Measurements from ENCODE around the gene CLDN22.

Gene CLDN22

GRCh38 chr4:183353557-183353956, 33.5 kb upstream of the CLDN22 start:
- in situ Hi-C loops (cut with MboI; ENCODE audit: low pct_unique_long_range_greater_than_20kb, low sequenced_read_pairs, unreplicated experiment), result no loop called here
- no peak for TF ChIP-seq CTCF (IDR thresholded peaks at IDR 0.05; ENCODE audit: extremely low read depth, insufficient read depth, missing control alignments)
- no peak for DNase-seq (ENCODE audit: low spot score)

GRCh38 chr4:183352546-183352945, 32.5 kb upstream of the CLDN22 start:
- no peak for TF ChIP-seq CTCF (IDR thresholded peaks at IDR 0.05; ENCODE audit: extremely low read depth, insufficient read depth, missing control alignments)
- no peak for DNase-seq (ENCODE audit: low spot score)
- in situ Hi-C loops (cut with MboI; ENCODE audit: low pct_unique_long_range_greater_than_20kb, low sequenced_read_pairs, unreplicated experiment), result no loop called here

- no peak for DNase-seq (ENCODE audit: low spot score)
- TF ChIP-seq CTCF (IDR thresholded peaks at IDR 0.05; ENCODE audit: extremely low read depth, insufficient read depth, missing control alignments), result no peak
- in situ Hi-C loops (cut with MboI; ENCODE audit: low pct_unique_long_range_greater_than_20kb, low sequenced_read_pairs, unreplicated experiment), result no loop called here
Measured at GRCh38 chr4:183350317-183351071, 30.4 kb upstream of the CLDN22 start.

- TF ChIP-seq CTCF (IDR thresholded peaks at IDR 0.05; ENCODE audit: extremely low read depth, insufficient read depth, missing control alignments), result no peak
- in situ Hi-C loops (cut with MboI; ENCODE audit: low pct_unique_long_range_greater_than_20kb, low sequenced_read_pairs, unreplicated experiment), result no loop called here
- DNase-seq (ENCODE audit: low spot score), result no peak
Measured at GRCh38 chr4:183349673-183350072, 29.6 kb upstream of the CLDN22 start.

GRCh38 chr4:183348706-183349659, 28.9 kb upstream of the CLDN22 start:
- in situ Hi-C loops (cut with MboI; ENCODE audit: low pct_unique_long_range_greater_than_20kb, low sequenced_read_pairs, unreplicated experiment), result no loop called here
- DNase-seq (ENCODE audit: low spot score), result no peak

More at GRCh38 chr4:183348706-183349659, 28.9 kb upstream of the CLDN22 start:
- no peak for TF ChIP-seq CTCF (IDR thresholded peaks at IDR 0.05; ENCODE audit: extremely low read depth, insufficient read depth, missing control alignments)

Data from GM13977 (cell line).